HEK293T (cell line): ENCODE results near the gene SH3PXD2A.

Experiments
- BHLHE40 ChIP-seq: fragments of 450-650 bp; IDR thresholded peaks from 2 replicates; pipeline ENCODE4 v1.6.1; 2016; ENCODE audit warnings: mild to moderate bottlenecking, moderate library complexity, borderline replicate concordance
- ELF4 ChIP-seq: fragments of 450-650 bp; IDR thresholded peaks from 2 replicates; pipeline ENCODE4 v1.6.1; 2017; ENCODE audit warnings: antibody characterized with exemption
- FOXK2 ChIP-seq: fragments of 450-650 bp; IDR thresholded peaks from 2 replicates; pipeline ENCODE4 v1.6.1; 2016; ENCODE audit warnings: mild to moderate bottlenecking
- HDGF ChIP-seq: fragments of 450-650 bp; IDR thresholded peaks from 2 replicates; pipeline ENCODE4 v1.6.1; 2017; ENCODE audit warnings: antibody characterized with exemption, borderline replicate concordance
- L3MBTL2 ChIP-seq: fragments of 450-650 bp; conservative IDR thresholded peaks from 2 replicates; pipeline ENCODE4 v1.6.1; 2016; ENCODE audit warnings: mild to moderate bottlenecking
- NFRKB ChIP-seq: fragments of 450-650 bp; IDR thresholded peaks from 2 replicates; pipeline ENCODE4 v1.6.1; 2016; ENCODE audit warnings: mild to moderate bottlenecking, moderate library complexity
- SP1 ChIP-seq: fragments of 450-650 bp; IDR thresholded peaks from 2 replicates; pipeline ENCODE4 v1.6.1; 2017
- SUZ12 ChIP-seq: fragments of 450-650 bp; IDR thresholded peaks from 2 replicates; pipeline ENCODE4 v1.6.1; 2016; ENCODE audit warnings: mild to moderate bottlenecking

- no peak for TF ChIP-seq FOXK2
- no peak for TF ChIP-seq NFRKB
- no peak for TF ChIP-seq SP1
- no peak for TF ChIP-seq HDGF
- no peak for TF ChIP-seq SUZ12
- TF ChIP-seq ELF4 = no peak
- TF ChIP-seq L3MBTL2 = no peak
- no peak for TF ChIP-seq BHLHE40
Observed at GRCh38 chr10:103855424-103855823, at the start of gene SH3PXD2A.
